HCT116 (cell line): Measurements from ENCODE around the gene RGS7. TPM values are rescaled to one million over a fixed set of nuclear protein-coding genes. Genes with fewer than 3 reads are reported as not detected.

Experiments
- ATAC-seq: fragments of 200-7000 bp; cut with Tn5 transposase; 2 replicates; pipeline ENCODE4 v1.9.1; 2020; ENCODE audit warnings: mild to moderate bottlenecking, moderate library complexity
- BruUV-seq: library from RNA; stranded (reverse); fragments of 400-500 nt; replicated peaks from 2 replicates; lab custom pipeline; 2021; lab: Mats Ljungman, UMichigan
- CTCF ChIA-PET: fragments of 300-600 bp; sonication (Branson Sonifier 250); formaldehyde crosslinking; loops from one replicate; lab custom pipeline; 2021; ENCODE audit warnings: antibody characterized with exemption; lab: Charles Lee
- POLR2A ChIA-PET: fragments of 300-600, 350-600 bp; sonication (Branson Sonifier 250); formaldehyde crosslinking; loops from one replicate; lab custom pipeline; 2021; ENCODE audit warnings: antibody characterized with exemption; lab: Charles Lee
- RAD21 ChIA-PET, 2 experiments: fragments of 300-600 bp; sonication (Branson Sonifier 250); formaldehyde crosslinking; loops; one replicate each; lab custom pipeline; 2023; ENCODE audit warnings: low total read pairs in 2 of 2; ENCODE audit not compliant: uncharacterized antibody in 2 of 2, unreplicated experiment in 2 of 2, low non-redundant PET in 1 of 2; lab: Charles Lee
- DNase-seq: peaks from one replicate; pipeline ENCODE4 v3.0.0-alpha.2; 2010; ENCODE audit warnings: low read depth, low spot score
- H2AFZ ChIP-seq: fragments of 200-600 bp; shearing (Covaris generic), sonication (generic); 2 replicates; pipeline ENCODE4 v1.6.1; 2017; ENCODE audit warnings: low read depth, mixed run types, mixed read lengths, antibody characterized with exemption, low read length; ENCODE audit not compliant: poor library complexity, severe bottlenecking
- H3K27ac ChIP-seq: 2 replicates; pipeline ENCODE4 v1.5.1; 2012; ENCODE audit warnings: low read depth, low read length
- H3K27me3 ChIP-seq: fragments of 200-600 bp; sonication (generic); 2 replicates; pipeline ENCODE4 v1.6.1; 2016; ENCODE audit warnings: mixed run types, low read length, mixed read lengths; ENCODE audit not compliant: insufficient read depth
- H3K36me3 ChIP-seq, 2 experiments: fragments of 200-500 bp in 1 of 2; fragments of 200-600 bp in 1 of 2; sonication (Bioruptor generic) in 1 of 2; sonication (generic) in 1 of 2; 2 replicates each; pipeline versions ENCODE4 v1.5.1 to v1.6.1; 2014 to 2016; ENCODE audit warnings: low read length in 2 of 2, inconsistent platforms in 1 of 2, mixed read lengths in 1 of 2, mixed run types in 1 of 2; ENCODE audit not compliant: insufficient read depth in 2 of 2, control insufficient read depth in 1 of 2
- H3K4me1 ChIP-seq, 2 experiments: fragments of 200-600 bp in 1 of 2; sonication (generic) in 1 of 2; 2 replicates each; pipeline versions ENCODE4 v1.5.1 to v1.6.1; 2012 to 2017; ENCODE audit warnings: low read length in 2 of 2, inconsistent platforms in 1 of 2, mild to moderate bottlenecking in 1 of 2, mixed read lengths in 1 of 2, mixed run types in 1 of 2, moderate library complexity in 1 of 2; ENCODE audit not compliant: insufficient read depth in 2 of 2, control insufficient read depth in 1 of 2
- H3K4me2 ChIP-seq: fragments of 200-600 bp; sonication (generic); 2 replicates; pipeline ENCODE4 v1.6.1; 2017; ENCODE audit warnings: mixed run types, low read length, mixed read lengths
- H3K4me3 ChIP-seq, 2 experiments: fragments of 200-600 bp in 1 of 2; sonication (generic) in 1 of 2; replicated peaks in 1 of 2; 2 replicates each; pipeline ENCODE4 v1.5.1; 2011 to 2016; ENCODE audit warnings: low read length in 2 of 2, control low read depth in 1 of 2, low read depth in 1 of 2, mild to moderate bottlenecking in 1 of 2, mixed read lengths in 1 of 2, mixed run types in 1 of 2
- H3K79me2 ChIP-seq: fragments of 200-600 bp; sonication (generic); 2 replicates; pipeline ENCODE4 v1.6.1; 2017; ENCODE audit warnings: mild to moderate bottlenecking, mixed run types, low read length, moderate library complexity, mixed read lengths; ENCODE audit not compliant: insufficient read depth
- H3K9ac ChIP-seq: fragments of 200-600 bp; sonication (generic); 2 replicates; pipeline ENCODE4 v1.6.1; 2016; ENCODE audit warnings: low read length, mixed read lengths
- H3K9me2 ChIP-seq: fragments of 200-600 bp; sonication (generic), shearing (Covaris generic); 2 replicates; pipeline ENCODE4 v1.6.1; 2017; ENCODE audit warnings: mixed run types, mild to moderate bottlenecking, moderate library complexity; ENCODE audit not compliant: insufficient read depth
- H3K9me3 ChIP-seq, 2 experiments: fragments of 200-500 bp in 1 of 2; fragments of 200-600 bp in 1 of 2; sonication (Bioruptor generic) in 1 of 2; sonication (generic) in 1 of 2; 2 replicates each; pipeline ENCODE4 v1.6.1; 2014 to 2017; ENCODE audit warnings: low read length in 2 of 2, mixed read lengths in 2 of 2, inconsistent platforms in 1 of 2, low read depth in 1 of 2, mild to moderate bottlenecking in 1 of 2, mixed run types in 1 of 2, moderate library complexity in 1 of 2; ENCODE audit not compliant: control insufficient read depth in 1 of 2, insufficient read depth in 1 of 2
- H4K20me1 ChIP-seq: fragments of 200-600 bp; sonication (generic), shearing (Covaris generic); 2 replicates; pipeline ENCODE4 v1.6.1; 2017; ENCODE audit warnings: mixed run types, mild to moderate bottlenecking, moderate library complexity; ENCODE audit not compliant: insufficient read depth
- EGR1 ChIP-seq: IDR thresholded peaks from 2 replicates; pipeline ENCODE4 v1.6.1; 2012; ENCODE audit warnings: low read depth
- EZH2 ChIP-seq: fragments of 200-600 bp; sonication (generic); IDR thresholded peaks from 2 replicates; pipeline ENCODE4 v1.6.1; 2017; ENCODE audit warnings: antibody characterized with exemption, mixed run types
- JUND ChIP-seq: IDR thresholded peaks from 2 replicates; pipeline ENCODE4 v1.6.1; 2012
- POLR2A ChIP-seq: IDR thresholded peaks from 2 replicates; pipeline ENCODE4 v1.7.0; 2011; ENCODE audit warnings: borderline replicate concordance; ENCODE audit not compliant: insufficient read depth, insufficient read length; ENCODE audit errors: extremely low read depth
- POLR2AphosphoS5 ChIP-seq: IDR thresholded peaks from 2 replicates; pipeline ENCODE4 v1.6.1; 2011; ENCODE audit warnings: mild to moderate bottlenecking, low read depth, low read length, moderate library complexity
- REST ChIP-seq: IDR thresholded peaks from 2 replicates; pipeline ENCODE4 v1.6.1; 2012; ENCODE audit warnings: low read depth
- SIN3A ChIP-seq: IDR thresholded peaks from 2 replicates; pipeline ENCODE4 v1.6.1; 2012; ENCODE audit warnings: low read depth
- SP1 ChIP-seq: IDR thresholded peaks from 2 replicates; pipeline ENCODE4 v1.6.1; 2012; ENCODE audit warnings: low read depth
- SRF ChIP-seq: IDR thresholded peaks from 2 replicates; pipeline ENCODE4 v1.6.1; 2012; ENCODE audit warnings: low read depth
- TCF7L2 ChIP-seq: IDR thresholded peaks from 2 replicates; pipeline ENCODE4 v1.7.0; 2011; ENCODE audit warnings: borderline replicate concordance, inconsistent platforms; ENCODE audit not compliant: insufficient read depth, insufficient read length; ENCODE audit errors: extremely low read depth
- YY1 ChIP-seq: IDR thresholded peaks from 2 replicates; pipeline ENCODE4 v1.6.1; 2011; ENCODE audit warnings: low read length, low read depth, moderate library complexity, mild to moderate bottlenecking; ENCODE audit not compliant: insufficient replicate concordance; ENCODE audit errors: extremely low read depth
- ZFX ChIP-seq: fragments of 450-650 bp; IDR thresholded peaks from 2 replicates; pipeline ENCODE4 v1.6.1; 2017
- ZNF274 ChIP-seq: fragments of 200-500 bp; sonication (Bioruptor generic); IDR thresholded peaks from 2 replicates; pipeline ENCODE4 v1.6.1; 2014; ENCODE audit warnings: mild to moderate bottlenecking, low read depth, low read length, inconsistent platforms
- intact Hi-C: fragments of 100-400 bp; cut with micrococcal nuclease; formaldehyde crosslinking; loops from 2 replicates; pipeline ENCODE4 v1.10.0; 2022
- total RNA-seq: library from RNA; stranded (reverse); gene quantifications from one replicate; pipeline ENCODE4 v1.2.1, GENCODE V29; 2021; ENCODE audit not compliant: unreplicated experiment
- TF ChIP-seq, protein P1 (sequence below): IDR thresholded peaks from 2 replicates; pipeline ENCODE4 v1.6.1; 2012
- TF ChIP-seq, protein P2 (sequence below): IDR thresholded peaks from 2 replicates; pipeline ENCODE4 v1.6.1; 2012
- TF ChIP-seq, protein P3 (sequence below): IDR thresholded peaks from 2 replicates; pipeline ENCODE4 v1.6.1; 2011; ENCODE audit warnings: mild to moderate bottlenecking, low read length, moderate library complexity; ENCODE audit not compliant: insufficient replicate concordance; ENCODE audit errors: extremely low read depth
- TF ChIP-seq, protein P4 (sequence below), 3 experiments: fragments of 200-600 bp in 1 of 3; sonication (generic) in 1 of 3; IDR thresholded peaks in 2 of 3; conservative IDR thresholded peaks in 1 of 3; 2 replicates each; pipeline ENCODE4 v1.5.1; 2012 to 2017; ENCODE audit warnings: low read depth in 2 of 3, low read length in 2 of 3, antibody characterized with exemption in 1 of 3, borderline replicate concordance in 1 of 3, control low read depth in 1 of 3, mild to moderate bottlenecking in 1 of 3, mixed read lengths in 1 of 3, mixed run types in 1 of 3, moderate library complexity in 1 of 3; ENCODE audit not compliant: insufficient read depth in 1 of 3

Gene RGS7
- total RNA-seq, 1 experiment from 2014 or later: not detected

DNA sequence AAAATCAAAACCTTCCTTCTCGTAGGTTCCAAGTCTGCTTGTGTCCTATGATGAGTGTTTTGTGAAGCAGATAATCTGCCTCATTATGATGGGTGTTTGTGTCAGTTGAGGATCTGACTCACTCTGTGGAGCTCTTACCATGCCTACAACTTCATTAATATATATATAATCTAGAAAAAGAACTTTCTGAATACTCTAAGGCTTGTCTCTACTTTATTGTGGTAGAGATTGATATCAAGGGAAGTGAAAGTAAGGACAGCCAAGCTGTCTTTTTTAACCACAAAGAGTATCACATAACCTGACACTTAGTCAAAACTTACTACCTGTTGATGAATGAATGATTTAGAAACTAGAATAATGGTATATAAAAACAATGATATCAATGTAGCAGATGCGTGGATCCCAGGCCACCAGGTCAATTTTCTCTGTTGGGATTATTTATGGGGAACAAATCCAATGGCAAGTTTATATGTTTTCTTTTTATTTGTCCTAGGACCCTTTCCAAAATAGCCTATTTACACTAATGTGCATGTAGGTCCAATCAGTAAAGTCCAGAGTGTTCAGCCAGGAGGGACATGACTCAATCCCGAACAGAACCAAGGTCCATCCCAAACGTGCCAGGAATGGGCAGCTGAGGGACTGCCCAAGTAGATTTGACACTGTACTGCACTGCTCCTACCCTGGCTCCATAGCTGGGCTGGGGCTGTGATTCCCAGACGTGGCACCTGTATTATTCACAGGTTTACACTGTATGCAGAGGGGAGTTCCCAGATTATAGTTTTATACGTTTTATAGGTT, 562.8 kb downstream of the RGS7 start:
- no peaks in the 10 kb centered on the region for H3K9me2 ChIP-seq
- ChIA-PET RAD21 (no interaction called here), CTCF (no interaction called here), POLR2A (no interaction called here)
- H3K4me1 ChIP-seq: no peaks in the 10 kb centered on the region
- H3K9me3 ChIP-seq: peaks cover 4 to 9% of the 10 kb centered on the region in 2 experiments; a peak in 2 of 4 replicates
- H3K79me2 ChIP-seq: no peaks in the 10 kb centered on the region
- H3K4me2 ChIP-seq: no peak overlapping the region
- H4K20me1 ChIP-seq: no peaks in the 10 kb centered on the region
- ATAC-seq (no peak), DNase-seq (no peak)
- TF ChIP-seq EZH2 (no peak), SRF (no peak), SP1 (no peak), JUND (no peak), SIN3A (no peak), TCF7L2 (no peak), ZFX (no peak), ZNF274 (no peak), REST (no peak), YY1 (no peak), POLR2AphosphoS5 (no peak), POLR2A (no peak), EGR1 (no peak)
- TF ChIP-seq, protein P1, sequence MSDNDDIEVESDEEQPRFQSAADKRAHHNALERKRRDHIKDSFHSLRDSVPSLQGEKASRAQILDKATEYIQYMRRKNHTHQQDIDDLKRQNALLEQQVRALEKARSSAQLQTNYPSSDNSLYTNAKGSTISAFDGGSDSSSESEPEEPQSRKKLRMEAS: no peak
- TF ChIP-seq, protein P2, sequence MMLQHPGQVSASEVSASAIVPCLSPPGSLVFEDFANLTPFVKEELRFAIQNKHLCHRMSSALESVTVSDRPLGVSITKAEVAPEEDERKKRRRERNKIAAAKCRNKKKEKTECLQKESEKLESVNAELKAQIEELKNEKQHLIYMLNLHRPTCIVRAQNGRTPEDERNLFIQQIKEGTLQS: no peak
- TF ChIP-seq, protein P3, sequence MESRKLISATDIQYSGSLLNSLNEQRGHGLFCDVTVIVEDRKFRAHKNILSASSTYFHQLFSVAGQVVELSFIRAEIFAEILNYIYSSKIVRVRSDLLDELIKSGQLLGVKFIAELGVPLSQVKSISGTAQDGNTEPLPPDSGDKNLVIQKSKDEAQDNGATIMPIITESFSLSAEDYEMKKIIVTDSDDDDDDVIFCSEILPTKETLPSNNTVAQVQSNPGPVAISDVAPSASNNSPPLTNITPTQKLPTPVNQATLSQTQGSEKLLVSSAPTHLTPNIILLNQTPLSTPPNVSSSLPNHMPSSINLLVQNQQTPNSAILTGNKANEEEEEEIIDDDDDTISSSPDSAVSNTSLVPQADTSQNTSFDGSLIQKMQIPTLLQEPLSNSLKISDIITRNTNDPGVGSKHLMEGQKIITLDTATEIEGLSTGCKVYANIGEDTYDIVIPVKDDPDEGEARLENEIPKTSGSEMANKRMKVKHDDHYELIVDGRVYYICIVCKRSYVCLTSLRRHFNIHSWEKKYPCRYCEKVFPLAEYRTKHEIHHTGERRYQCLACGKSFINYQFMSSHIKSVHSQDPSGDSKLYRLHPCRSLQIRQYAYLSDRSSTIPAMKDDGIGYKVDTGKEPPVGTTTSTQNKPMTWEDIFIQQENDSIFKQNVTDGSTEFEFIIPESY: no peak
- TF ChIP-seq, protein P4, sequence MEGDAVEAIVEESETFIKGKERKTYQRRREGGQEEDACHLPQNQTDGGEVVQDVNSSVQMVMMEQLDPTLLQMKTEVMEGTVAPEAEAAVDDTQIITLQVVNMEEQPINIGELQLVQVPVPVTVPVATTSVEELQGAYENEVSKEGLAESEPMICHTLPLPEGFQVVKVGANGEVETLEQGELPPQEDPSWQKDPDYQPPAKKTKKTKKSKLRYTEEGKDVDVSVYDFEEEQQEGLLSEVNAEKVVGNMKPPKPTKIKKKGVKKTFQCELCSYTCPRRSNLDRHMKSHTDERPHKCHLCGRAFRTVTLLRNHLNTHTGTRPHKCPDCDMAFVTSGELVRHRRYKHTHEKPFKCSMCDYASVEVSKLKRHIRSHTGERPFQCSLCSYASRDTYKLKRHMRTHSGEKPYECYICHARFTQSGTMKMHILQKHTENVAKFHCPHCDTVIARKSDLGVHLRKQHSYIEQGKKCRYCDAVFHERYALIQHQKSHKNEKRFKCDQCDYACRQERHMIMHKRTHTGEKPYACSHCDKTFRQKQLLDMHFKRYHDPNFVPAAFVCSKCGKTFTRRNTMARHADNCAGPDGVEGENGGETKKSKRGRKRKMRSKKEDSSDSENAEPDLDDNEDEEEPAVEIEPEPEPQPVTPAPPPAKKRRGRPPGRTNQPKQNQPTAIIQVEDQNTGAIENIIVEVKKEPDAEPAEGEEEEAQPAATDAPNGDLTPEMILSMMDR (IDR thresholded peaks at IDR 0.05 in 2 of 3, conservative IDR thresholded peaks at IDR 0.05 in 1 of 3; ENCODE audit: borderline replicate concordance in 1 of 3, insufficient read depth in 1 of 3, low read depth in 2 of 3, low read length in 2 of 3): no peak
- no peak overlapping the region for H3K27ac ChIP-seq
- H2AFZ ChIP-seq: no peak overlapping the region
- no TSS peak for BruUV-seq
- H3K27me3 ChIP-seq: no peaks in the 10 kb centered on the region
- H3K4me3 ChIP-seq: no peak overlapping the region
- intact Hi-C loops: no loop called here
- no peak overlapping the region for H3K9ac ChIP-seq
- H3K36me3 ChIP-seq: no peaks in the 10 kb centered on the region
